Neuronal stem cell (in vitro differentiated cells): ENCODE data around the gene RGS8.

Experiments used
- DNase-seq: peaks from one replicate; pipeline ENCODE4 v3.0.0-alpha.2; 2013; ENCODE audit warnings: low spot score
- H2AFZ ChIP-seq: one replicate; pipeline ENCODE4 v1.6.1; 2013; ENCODE audit warnings: mild to moderate bottlenecking, low read length, inconsistent platforms
- H2AK5ac ChIP-seq: 2 replicates; pipeline ENCODE4 v1.6.1; 2013; ENCODE audit warnings: low read depth, mild to moderate bottlenecking, inconsistent platforms, low read length, moderate library complexity, mixed read lengths
- H2BK120ac ChIP-seq: 2 replicates; pipeline ENCODE4 v1.6.1; 2013; ENCODE audit warnings: low read depth, mild to moderate bottlenecking, inconsistent platforms, low read length, moderate library complexity, mixed read lengths
- H2BK12ac ChIP-seq: one replicate; pipeline ENCODE4 v1.6.1; 2013; ENCODE audit warnings: low read length, inconsistent platforms
- H2BK15ac ChIP-seq: 2 replicates; pipeline ENCODE4 v1.6.1; 2013; ENCODE audit warnings: mild to moderate bottlenecking, low read length, inconsistent platforms, mixed read lengths
- H2BK5ac ChIP-seq: one replicate; pipeline ENCODE4 v1.6.1; 2013; ENCODE audit warnings: inconsistent platforms, mild to moderate bottlenecking, low read length, moderate library complexity
- H3K14ac ChIP-seq: one replicate; pipeline ENCODE4 v1.6.1; 2013; ENCODE audit warnings: low read length, inconsistent platforms
- H3K18ac ChIP-seq: 2 replicates; pipeline ENCODE4 v1.6.1; 2013; ENCODE audit warnings: low read length, inconsistent platforms
- H3K23ac ChIP-seq: 2 replicates; pipeline ENCODE4 v1.6.1; 2013; ENCODE audit warnings: low read depth, mild to moderate bottlenecking, mixed read lengths, low read length, inconsistent platforms; ENCODE audit not compliant: poor library complexity
- H3K27ac ChIP-seq: replicated peaks from 3 replicates; pipeline ENCODE4 v1.5.1; 2013; ENCODE audit warnings: low read length, inconsistent platforms
- H3K27me3 ChIP-seq, 3 experiments: 2 replicates each; pipeline ENCODE4 v1.6.1; 2013; ENCODE audit warnings: low read length in 3 of 3, mild to moderate bottlenecking in 2 of 3, inconsistent platforms in 1 of 3, low read depth in 1 of 3, mixed read lengths in 1 of 3, moderate library complexity in 1 of 3; ENCODE audit not compliant: control insufficient read depth in 3 of 3, insufficient read depth in 3 of 3
- H3K36me3 ChIP-seq, 2 donors: replicated peaks in 1 of 2; 2 replicates each; pipeline ENCODE4 v1.6.1; 2013; ENCODE audit warnings: low read length in 2 of 2; ENCODE audit not compliant: control insufficient read depth in 2 of 2, insufficient read depth in 2 of 2
- H3K4ac ChIP-seq: 2 replicates; pipeline ENCODE4 v1.6.1; 2013; ENCODE audit warnings: inconsistent platforms, mild to moderate bottlenecking, low read length, moderate library complexity
- H3K4me1 ChIP-seq, 2 donors: 1 replicate in 1 of 2; 2 replicates in 1 of 2; pipeline ENCODE4 v1.6.1; 2013; ENCODE audit warnings: low read length in 2 of 2, low read depth in 1 of 2; ENCODE audit not compliant: control insufficient read depth in 2 of 2, insufficient read depth in 1 of 2
- H3K4me2 ChIP-seq: one replicate; pipeline ENCODE4 v1.6.1; 2013; ENCODE audit warnings: mild to moderate bottlenecking, low read length, inconsistent platforms; ENCODE audit not compliant: insufficient read depth, poor library complexity, severe bottlenecking
- H3K4me3 ChIP-seq, 2 donors: 2 replicates each; pipeline ENCODE4 v1.5.1; 2013; ENCODE audit warnings: low read length in 2 of 2, mild to moderate bottlenecking in 2 of 2, inconsistent platforms in 1 of 2, moderate library complexity in 1 of 2
- H3K79me1 ChIP-seq: one replicate; pipeline ENCODE4 v1.6.1; 2013; ENCODE audit warnings: low read depth, mild to moderate bottlenecking, inconsistent platforms, low read length, moderate library complexity
- H3K9ac ChIP-seq: one replicate; pipeline ENCODE4 v1.6.1; 2013; ENCODE audit warnings: mild to moderate bottlenecking, low read depth, low read length, inconsistent platforms; ENCODE audit not compliant: poor library complexity
- H3K9me3 ChIP-seq, 2 donors: replicated peaks in 1 of 2; 2 replicates each; pipeline versions ENCODE3 to v1.6.1; 2013; ENCODE audit warnings: low read length in 2 of 2, mild to moderate bottlenecking in 2 of 2, inconsistent platforms in 1 of 2, low read depth in 1 of 2, mixed read lengths in 1 of 2, moderate library complexity in 1 of 2; ENCODE audit not compliant: control insufficient read depth in 2 of 2, insufficient read depth in 1 of 2
- H4K8ac ChIP-seq: one replicate; pipeline ENCODE4 v1.6.1; 2013; ENCODE audit warnings: low read depth, mild to moderate bottlenecking, inconsistent platforms, low read length, moderate library complexity
- H4K91ac ChIP-seq: one replicate; pipeline ENCODE4 v1.6.1; 2013; ENCODE audit warnings: low read length, low read depth, mild to moderate bottlenecking, inconsistent platforms; ENCODE audit not compliant: poor library complexity
- WGBS, 2 donors: extraction: QIAGEN DNeasy Blood & Tissue Kit; methylation state at CpG; one replicate each; pipeline ENCODE4 v1.1.7; 2013; ENCODE audit warnings: missing lambda C conversion rate in 2 of 2, mixed read lengths in 1 of 2; ENCODE audit not compliant: insufficient read length in 2 of 2, insufficient replicate concordance in 1 of 2; ENCODE audit errors: extremely low coverage in 2 of 2; 5-methylcytosine and 5-hydroxymethylcytosine counted together

Gene RGS8

DNA sequence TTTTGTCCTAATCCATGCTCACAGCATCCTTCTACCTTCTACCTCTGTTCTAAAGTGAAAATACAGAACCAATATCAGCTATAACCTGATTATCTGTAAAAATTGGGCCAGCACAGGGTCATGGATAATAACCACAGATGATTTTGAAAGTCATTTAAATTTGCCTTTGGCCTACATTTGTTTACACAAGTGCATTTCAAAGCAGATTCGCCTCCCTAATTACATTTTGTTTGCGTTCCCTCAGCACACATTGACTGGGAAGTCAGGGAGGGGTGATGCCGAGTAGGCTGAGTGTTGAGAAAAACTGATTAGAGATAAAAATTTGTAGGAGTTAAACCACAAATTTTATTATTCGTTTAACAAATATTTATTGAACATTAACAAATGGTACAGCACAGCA is 19.2 kb upstream of the RGS8 start:
- Histone ChIP-seq H3K18ac (no peak overlapping the region), H3K14ac (no peak overlapping the region), H2BK5ac (no peak overlapping the region), H2AK5ac (no peak overlapping the region), H2BK12ac (no peak overlapping the region), H3K23ac (no peak overlapping the region), H3K27me3 (peaks cover 0 to 8% (median 0%) of the 10 kb centered on the region in 3 experiments), H3K9ac (no peak overlapping the region), H3K4me1 (peaks cover 6 to 14% of the 10 kb centered on the region in 2 donors), H3K4me2 (no peak overlapping the region), H2AFZ (no peak overlapping the region), H2BK15ac (no peak overlapping the region), H3K4ac (no peak overlapping the region), H3K4me3 (no peak overlapping the region), H2BK120ac (no peak overlapping the region), H3K27ac (no peak overlapping the region), H3K79me1 (no peaks in the 10 kb centered on the region), H3K9me3 (no peaks in the 10 kb centered on the region), H4K91ac (no peak overlapping the region), H4K8ac (no peak overlapping the region), H3K36me3 (no peaks in the 10 kb centered on the region)
- WGBS, 2 donors = no CpG with 5 or more reads among the region's 4 CpGs
- no peak for DNase-seq

DNA sequence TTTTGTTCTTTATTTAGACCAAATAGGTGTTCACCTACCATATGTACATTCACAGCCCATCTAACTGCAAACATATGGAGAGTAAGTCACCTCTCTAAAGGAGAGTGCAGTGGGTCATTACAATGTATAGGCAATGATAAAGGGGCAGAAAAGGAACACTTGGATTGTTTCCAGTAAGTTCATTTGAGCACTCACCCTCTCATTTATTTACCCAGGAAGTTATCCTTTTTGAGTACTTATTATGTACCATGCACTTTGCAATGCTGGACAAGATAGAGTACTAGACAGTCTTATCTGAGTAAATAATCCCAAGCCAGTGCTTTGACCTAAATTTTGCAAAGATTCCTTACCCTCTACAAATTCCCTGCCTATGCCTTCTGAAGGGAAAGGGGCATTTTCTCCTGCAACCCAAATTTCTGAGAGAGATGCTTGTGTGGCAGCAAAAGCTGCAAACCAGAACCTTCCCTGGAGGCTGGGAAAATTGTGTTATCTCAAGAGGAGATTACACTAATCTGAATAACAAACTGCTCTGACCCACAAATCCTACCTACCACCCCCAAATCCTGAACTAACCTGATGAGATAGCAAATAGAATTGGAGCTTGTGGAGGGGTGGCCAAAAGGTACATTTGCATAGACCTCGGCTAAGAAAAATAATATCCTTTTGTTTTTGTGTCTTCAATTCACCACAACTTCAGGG is 18.6 kb upstream of the RGS8 start:
- H3K4me2 ChIP-seq = no peak overlapping the region
- DNase-seq = no peak
- no peak overlapping the region for H3K18ac ChIP-seq
- H4K8ac ChIP-seq = no peak overlapping the region
- H3K4me3 ChIP-seq = no peak overlapping the region
- H4K91ac ChIP-seq = no peak overlapping the region
- no peak overlapping the region for H3K23ac ChIP-seq
- no peaks in the 10 kb centered on the region for H3K9me3 ChIP-seq
- no CpG with 5 or more reads among the region's 1 CpG for WGBS, 2 donors
- no peak overlapping the region for H2AK5ac ChIP-seq
- H3K27ac ChIP-seq = no peak overlapping the region
- H3K14ac ChIP-seq = no peak overlapping the region
- no peak overlapping the region for H2BK15ac ChIP-seq
- H2BK12ac ChIP-seq = no peak overlapping the region
- no peak overlapping the region for H2AFZ ChIP-seq
- H3K4me1 ChIP-seq = peaks cover 6 to 14% of the 10 kb centered on the region in 2 donors
- no peaks in the 10 kb centered on the region for H3K79me1 ChIP-seq
- H3K27me3 ChIP-seq = peaks cover 0 to 3% (median 0%) of the 10 kb centered on the region in 3 experiments
- H3K36me3 ChIP-seq = no peaks in the 10 kb centered on the region
- H2BK5ac ChIP-seq = no peak overlapping the region
- H3K4ac ChIP-seq = no peak overlapping the region
- H2BK120ac ChIP-seq = no peak overlapping the region
- no peak overlapping the region for H3K9ac ChIP-seq

DNA sequence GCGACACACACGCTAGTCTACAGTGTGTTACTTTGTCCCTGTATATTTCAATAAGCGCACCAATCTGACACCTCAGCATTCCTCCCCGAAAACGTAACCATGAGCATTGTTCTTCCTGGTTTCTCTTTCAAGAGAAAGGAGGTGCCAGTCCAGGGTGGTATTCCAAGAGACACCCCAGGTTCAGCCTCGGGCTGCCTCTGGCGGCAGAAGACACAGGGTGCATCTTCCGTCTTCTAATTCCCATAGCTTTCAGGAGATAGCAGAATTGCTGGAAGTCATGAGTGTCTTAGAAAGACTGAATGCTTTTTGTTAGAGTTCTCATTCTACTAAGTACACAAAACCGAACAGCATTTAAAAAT is 15.9 kb upstream of the RGS8 start:
- no peak overlapping the region for H4K91ac ChIP-seq

GRCh38 chr1:182699393-182700350 is 15.3 kb upstream of the RGS8 start:
- Histone ChIP-seq H3K27me3 (peaks cover 0 to 3% (median 0%) of the 10 kb centered on the region in 3 experiments), H4K91ac (no peak overlapping the region), H3K23ac (no peak overlapping the region), H2AFZ (peak overlapping the region; percentile 72), H2BK12ac (no peak overlapping the region), H3K14ac (no peak overlapping the region), H2BK15ac (peak overlapping the region; percentile 40), H3K9me3 (no peaks in the 10 kb centered on the region), H3K4me2 (no peak overlapping the region), H3K4ac (no peak overlapping the region), H3K18ac (peak overlapping the region; percentile 92), H2BK120ac (no peak overlapping the region), H3K27ac (peak overlapping the region; percentile 41), H3K79me1 (no peaks in the 10 kb centered on the region), H3K4me3 (no peak overlapping the region), H3K36me3 (no peaks in the 10 kb centered on the region), H2AK5ac (peak overlapping the region; percentile 17), H4K8ac (no peak overlapping the region), H3K9ac (peak overlapping the region; percentile 2), H2BK5ac (peak overlapping the region; percentile 21), H3K4me1 (peaks cover 6 to 14% of the 10 kb centered on the region in 2 donors)
- no CpG with 5 or more reads among the region's 27 CpGs for WGBS, 2 donors
- peak; percentile 35 for DNase-seq

More for the DNA sequence above, 15.9 kb upstream of the RGS8 start:
- H3K4me2 ChIP-seq = no peak overlapping the region
- no peak overlapping the region for H2BK120ac ChIP-seq
- H3K79me1 ChIP-seq = no peaks in the 10 kb centered on the region
- no peak overlapping the region for H3K23ac ChIP-seq
- H4K8ac ChIP-seq = no peak overlapping the region
- DNase-seq = no peak
- peaks cover 6 to 14% of the 10 kb centered on the region in 2 donors for H3K4me1 ChIP-seq
- H2BK15ac ChIP-seq = no peak overlapping the region
- no peak overlapping the region for H3K14ac ChIP-seq
- H3K27ac ChIP-seq = no peak overlapping the region
- H3K27me3 ChIP-seq = peaks cover 0 to 3% (median 0%) of the 10 kb centered on the region in 3 experiments
- H2BK5ac ChIP-seq = no peak overlapping the region
- no CpG with 5 or more reads among the region's 9 CpGs for WGBS, 2 donors
- no peak overlapping the region for H3K4me3 ChIP-seq
- H3K9ac ChIP-seq = no peak overlapping the region
- no peaks in the 10 kb centered on the region for H3K9me3 ChIP-seq
- no peak overlapping the region for H2BK12ac ChIP-seq
- H2AFZ ChIP-seq = peak overlapping the region; percentile 72
- no peaks in the 10 kb centered on the region for H3K36me3 ChIP-seq
- no peak overlapping the region for H2AK5ac ChIP-seq
- H3K4ac ChIP-seq = no peak overlapping the region
- peak overlapping the region; percentile 92 for H3K18ac ChIP-seq
